Measurements from ENCODE around the gene DGKG.

The DGKG gene

DNA sequence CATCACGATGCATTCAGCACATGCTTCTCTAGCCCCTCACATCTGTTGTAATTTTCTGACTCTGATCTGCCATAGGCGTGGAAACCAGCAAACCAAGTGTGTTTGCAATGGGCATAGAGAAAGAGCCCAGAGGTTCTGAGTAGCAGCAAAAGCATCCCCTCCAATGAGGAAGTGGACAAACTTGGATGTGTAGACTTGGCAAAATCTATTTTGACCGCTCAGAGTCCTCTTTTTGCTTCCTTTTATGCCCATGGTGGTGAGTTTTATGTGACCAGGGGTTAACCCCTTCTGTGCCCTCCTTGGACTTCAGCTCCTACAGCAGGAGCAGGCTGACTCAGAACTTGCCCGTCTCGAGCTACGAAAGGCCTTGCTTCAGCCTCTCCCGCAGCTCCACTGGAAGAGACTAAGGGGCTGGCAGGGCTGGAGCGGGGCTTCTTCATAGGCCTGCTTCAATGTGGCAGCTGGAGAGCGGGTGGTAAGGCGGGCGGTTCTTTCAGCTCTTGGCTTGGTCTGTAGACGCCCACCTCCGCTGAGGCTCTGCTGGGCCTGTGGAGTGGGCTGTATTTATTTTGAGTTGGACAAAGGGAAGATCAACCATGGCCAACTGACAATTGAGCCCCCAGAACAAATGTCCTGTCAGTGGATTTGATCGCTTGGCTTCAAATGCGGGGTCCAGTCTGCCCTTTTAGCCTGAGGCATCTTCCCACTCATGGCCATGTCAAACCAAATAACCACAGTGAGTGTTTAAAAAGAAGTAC lies 246.6 kb downstream of the DGKG start:
- no peak for DNase-seq (ENCODE audit: extremely low spot score)
- CTCF ChIA-PET, result no interaction called here
- POLR2A ChIA-PET, result no interaction called here
- TF ChIP-seq LEF1 (IDR thresholded peaks at IDR 0.05; ENCODE audit: borderline replicate concordance) (no peak), ZNF384 (IDR thresholded peaks at IDR 0.05) (no peak), TARDBP (IDR thresholded peaks at IDR 0.05) (no peak), FOXK2 (IDR thresholded peaks at IDR 0.05) (no peak), FOXA1 (IDR thresholded peaks at IDR 0.05) (no peak), SP1 (IDR thresholded peaks at IDR 0.05) (no peak)

DNA sequence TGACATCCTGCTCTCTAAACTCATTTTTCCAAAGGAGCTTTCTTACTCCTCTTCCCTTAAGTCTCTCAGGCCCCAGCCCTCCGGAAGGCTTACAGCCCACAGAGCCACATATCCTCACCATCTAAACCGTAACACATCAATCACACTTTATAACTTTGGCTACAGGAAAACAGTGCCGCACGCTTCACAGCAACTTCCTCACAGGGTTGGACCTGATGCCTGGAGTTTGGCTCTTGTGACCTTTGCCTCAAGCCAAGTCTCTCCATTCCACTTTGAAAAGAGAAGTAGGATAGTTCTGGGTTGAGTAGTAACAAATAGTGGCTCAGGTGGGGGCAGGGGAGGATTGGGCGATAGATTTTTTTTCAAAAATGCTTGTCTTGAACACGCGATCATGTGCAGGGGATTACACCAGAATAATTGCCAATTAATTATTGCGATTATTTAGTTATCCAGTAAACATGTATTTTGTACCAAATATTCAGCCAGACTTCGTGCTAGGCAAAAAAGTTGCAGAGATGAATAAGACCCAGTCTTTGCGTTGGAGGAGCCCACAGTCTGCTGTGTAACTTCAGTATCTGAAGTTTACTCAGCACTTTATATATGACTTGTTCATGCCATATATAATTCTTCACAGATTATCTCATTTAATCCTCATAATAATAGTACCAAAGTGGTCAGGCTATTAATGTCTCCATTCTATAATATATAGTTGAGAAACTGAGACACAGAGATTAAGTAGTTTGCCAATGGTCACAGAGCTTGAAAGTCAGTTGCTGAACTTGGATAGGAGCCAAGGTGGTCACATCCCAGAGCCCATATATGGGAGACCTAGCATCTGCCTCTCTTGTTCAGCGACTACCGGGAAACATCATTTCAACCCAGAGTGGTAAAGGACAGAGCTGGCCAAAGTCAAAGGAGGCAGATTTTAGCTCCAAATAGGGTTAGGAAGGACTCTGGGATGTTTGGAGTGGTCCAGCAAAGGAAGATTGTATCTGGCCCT lies 250.8 kb downstream of the DGKG start:
- CTCF ChIA-PET, result no interaction called here
- POLR2A ChIA-PET, result no interaction called here
- TF ChIP-seq CTBP1 (IDR thresholded peaks at IDR 0.05; ENCODE audit: borderline replicate concordance), result no peak
- no peak for TF ChIP-seq FOXA1 (IDR thresholded peaks at IDR 0.05)
- no peak for TF ChIP-seq ELF4 (IDR thresholded peaks at IDR 0.05)
- no peak for TF ChIP-seq NFRKB (IDR thresholded peaks at IDR 0.05)
- no peak for TF ChIP-seq ZNF384 (IDR thresholded peaks at IDR 0.05)
- TF ChIP-seq BHLHE40 (IDR thresholded peaks at IDR 0.05; ENCODE audit: borderline replicate concordance), result no peak
- no peak for TF ChIP-seq SP1 (IDR thresholded peaks at IDR 0.05)
- no peak for TF ChIP-seq L3MBTL2 (conservative IDR thresholded peaks at IDR 0.05)
- TF ChIP-seq FOXK2 (IDR thresholded peaks at IDR 0.05), result no peak
- no peak for TF ChIP-seq LEF1 (IDR thresholded peaks at IDR 0.05; ENCODE audit: borderline replicate concordance)
- TF ChIP-seq, protein P1, sequence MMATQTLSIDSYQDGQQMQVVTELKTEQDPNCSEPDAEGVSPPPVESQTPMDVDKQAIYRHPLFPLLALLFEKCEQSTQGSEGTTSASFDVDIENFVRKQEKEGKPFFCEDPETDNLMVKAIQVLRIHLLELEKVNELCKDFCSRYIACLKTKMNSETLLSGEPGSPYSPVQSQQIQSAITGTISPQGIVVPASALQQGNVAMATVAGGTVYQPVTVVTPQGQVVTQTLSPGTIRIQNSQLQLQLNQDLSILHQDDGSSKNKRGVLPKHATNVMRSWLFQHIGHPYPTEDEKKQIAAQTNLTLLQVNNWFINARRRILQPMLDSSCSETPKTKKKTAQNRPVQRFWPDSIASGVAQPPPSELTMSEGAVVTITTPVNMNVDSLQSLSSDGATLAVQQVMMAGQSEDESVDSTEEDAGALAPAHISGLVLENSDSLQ (IDR thresholded peaks at IDR 0.05), result no peak
- TF ChIP-seq SUZ12 (IDR thresholded peaks at IDR 0.05), result no peak
- TF ChIP-seq FOXM1 (IDR thresholded peaks at IDR 0.05; ENCODE audit: borderline replicate concordance), result no peak
- TF ChIP-seq ARNT (IDR thresholded peaks at IDR 0.05), result no peak
- no peak for TF ChIP-seq TARDBP (IDR thresholded peaks at IDR 0.05)
- TF ChIP-seq HDGF (IDR thresholded peaks at IDR 0.05; ENCODE audit: borderline replicate concordance), result no peak
- DNase-seq (ENCODE audit: extremely low spot score), result no peak

DNA sequence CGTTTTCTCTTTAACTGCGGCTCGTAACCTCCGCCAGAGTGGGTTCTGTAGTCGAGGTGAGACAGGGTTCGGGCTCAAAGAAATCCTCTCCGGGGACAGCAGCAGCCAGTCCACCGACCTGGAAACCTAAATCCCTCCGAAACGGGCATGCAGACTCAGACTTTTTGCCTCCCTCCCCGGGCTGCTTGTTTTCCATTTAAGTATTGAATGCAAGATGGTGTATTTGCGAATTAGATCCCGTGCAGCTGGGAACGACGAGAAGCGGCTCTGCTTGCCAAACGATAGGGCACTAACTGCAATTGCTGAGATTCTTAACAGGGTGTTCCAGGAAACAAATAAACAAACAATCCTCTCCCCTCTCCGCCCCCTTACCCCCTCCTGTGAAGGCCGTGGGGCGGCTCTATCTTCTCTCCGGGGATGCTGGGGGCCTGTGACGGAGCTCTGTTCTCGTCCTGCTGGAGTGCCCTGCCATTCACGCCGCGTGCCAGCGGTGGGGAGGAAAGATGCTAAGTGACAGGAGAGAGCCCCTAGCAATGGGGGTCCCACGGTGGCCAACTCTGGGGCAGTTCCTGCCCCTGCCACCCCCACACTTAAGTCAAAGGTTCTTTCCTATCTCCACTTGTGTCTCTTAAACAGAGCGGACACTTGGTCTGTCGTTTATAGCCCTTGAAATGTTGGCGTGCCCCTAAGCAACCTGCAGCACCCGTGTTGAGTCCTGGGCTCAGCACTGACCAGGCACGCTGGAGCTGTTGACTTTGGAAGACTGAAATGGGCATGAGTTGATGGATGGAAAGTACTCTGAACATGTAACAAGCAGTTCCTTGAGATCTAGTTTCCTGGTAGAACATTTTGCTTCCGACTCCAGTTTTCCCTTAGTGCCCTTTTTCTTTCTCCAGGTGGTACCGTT lies 251.9 kb downstream of the DGKG start:
- ChIA-PET POLR2A (interaction anchor here (1.6 kb wide), 1 partner anchor 125 kb away, joined by 3 read pairs; no protein-coding TSS in a partner anchor), CTCF (no interaction called here)
- TF ChIP-seq HDGF (IDR thresholded peaks at IDR 0.05; ENCODE audit: borderline replicate concordance) (no peak), CTBP1 (IDR thresholded peaks at IDR 0.05; ENCODE audit: borderline replicate concordance) (no peak), BHLHE40 (IDR thresholded peaks at IDR 0.05; ENCODE audit: borderline replicate concordance) (no peak), TARDBP (IDR thresholded peaks at IDR 0.05) (no peak), L3MBTL2 (conservative IDR thresholded peaks at IDR 0.05) (no peak), LEF1 (IDR thresholded peaks at IDR 0.05; ENCODE audit: borderline replicate concordance) (no peak), ZNF384 (IDR thresholded peaks at IDR 0.05) (no peak), ELF4 (IDR thresholded peaks at IDR 0.05) (no peak), FOXK2 (IDR thresholded peaks at IDR 0.05) (no peak), ARNT (IDR thresholded peaks at IDR 0.05) (no peak), FOXA1 (IDR thresholded peaks at IDR 0.05) (no peak), SUZ12 (IDR thresholded peaks at IDR 0.05) (no peak), NFRKB (IDR thresholded peaks at IDR 0.05) (no peak), SP1 (IDR thresholded peaks at IDR 0.05) (no peak), FOXM1 (IDR thresholded peaks at IDR 0.05; ENCODE audit: borderline replicate concordance) (no peak)
- TF ChIP-seq, protein P1 (IDR thresholded peaks at IDR 0.05), result no peak
- DNase-seq (ENCODE audit: extremely low spot score), result no peak

DNA sequence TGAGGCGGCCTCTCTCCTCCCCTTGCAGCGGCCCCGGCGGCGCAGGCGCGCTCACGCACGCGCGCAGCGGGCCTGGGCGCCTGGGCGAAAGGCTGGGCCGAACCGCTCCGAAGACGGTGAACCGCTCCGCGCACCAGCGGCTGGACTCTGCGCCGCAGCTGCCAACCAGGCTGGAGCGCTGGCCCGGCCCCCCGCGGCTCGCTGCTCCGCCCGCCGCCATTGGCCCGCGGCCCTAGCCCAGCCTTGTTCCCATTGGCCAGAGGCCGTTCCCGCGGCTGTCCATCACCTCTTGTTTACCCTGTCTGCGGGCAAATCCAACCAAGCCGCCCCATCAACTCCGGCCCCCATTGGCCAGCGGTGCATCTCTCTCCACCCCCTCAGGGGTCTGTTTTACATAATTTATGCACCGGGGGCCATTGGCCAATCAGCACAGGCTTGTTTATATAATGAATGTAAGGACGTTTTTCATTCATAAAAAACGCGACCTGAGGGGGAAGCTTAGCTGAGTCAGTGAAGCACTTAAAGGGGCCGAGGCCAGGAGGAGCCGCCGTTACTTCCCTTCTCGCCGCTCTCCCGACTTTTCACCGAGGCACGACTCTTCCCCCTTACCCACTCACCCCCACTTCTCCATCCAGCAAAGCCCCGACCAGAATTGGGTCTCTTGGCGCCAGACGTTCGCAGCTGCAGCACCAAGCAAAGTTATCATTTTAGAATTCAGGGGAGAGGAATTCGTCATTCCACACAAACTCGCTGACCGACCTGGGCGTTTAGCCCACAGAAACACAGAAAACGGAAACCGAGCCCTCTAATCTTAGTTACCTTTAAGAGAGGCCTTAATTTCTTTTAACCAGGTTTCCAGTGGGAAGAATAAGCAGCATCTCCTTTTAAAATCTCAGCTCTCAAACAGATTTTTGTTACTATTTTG lies 252.8 kb downstream of the DGKG start, which contains the start of gene ETV5:
TSS of gene ETV5 (minus strand) at position 149 of the 925 bp plus-strand sequence. CDS start 3,221 bp downstream, outside the sequence.
- CTCF ChIA-PET, result interaction anchor here (0.7 kb wide), 1 partner anchor 166 kb away, joined by 3 read pairs; no protein-coding TSS in a partner anchor
- peak; percentile 88 for DNase-seq (ENCODE audit: extremely low spot score)
- TF ChIP-seq SP1 (IDR thresholded peaks at IDR 0.05) (no peak), FOXM1 (IDR thresholded peaks at IDR 0.05; ENCODE audit: borderline replicate concordance) (no peak), ELF4 (IDR thresholded peaks at IDR 0.05) (no peak), SUZ12 (IDR thresholded peaks at IDR 0.05) (no peak), ARNT (IDR thresholded peaks at IDR 0.05) (no peak), FOXK2 (IDR thresholded peaks at IDR 0.05) (peak; percentile 93)
- TF ChIP-seq, protein P1 (IDR thresholded peaks at IDR 0.05), result peak; percentile 99
- POLR2A ChIA-PET, result interaction anchor here (1.6 kb wide), 1 partner anchor 124 kb away, joined by 3 read pairs; no protein-coding TSS in a partner anchor
